Thyroid gland (tissue), 4 donors: Measurements from ENCODE around the gene SEMA7A.

Experiments used
- POLR2A ChIP-seq, 2 donors: fragments of 450-650 bp; IDR thresholded peaks; one replicate each; pipeline ENCODE4 v1.6.1; 2017; ENCODE audit warnings: antibody characterized with exemption in 2 of 2, mild to moderate bottlenecking in 2 of 2, moderate library complexity in 1 of 2
- TF ChIP-seq, protein P1 (sequence below), 6 experiments: fragments of 200-600 bp in 3 of 6; fragments of 450-650 bp in 3 of 6; sonication (generic) in 3 of 6; IDR thresholded peaks; one replicate each; pipeline ENCODE4 v1.5.1; 2016 to 2019; ENCODE audit warnings: antibody characterized with exemption in 6 of 6, mild to moderate bottlenecking in 2 of 6, inconsistent platforms in 1 of 6, moderate library complexity in 1 of 6

DNA sequence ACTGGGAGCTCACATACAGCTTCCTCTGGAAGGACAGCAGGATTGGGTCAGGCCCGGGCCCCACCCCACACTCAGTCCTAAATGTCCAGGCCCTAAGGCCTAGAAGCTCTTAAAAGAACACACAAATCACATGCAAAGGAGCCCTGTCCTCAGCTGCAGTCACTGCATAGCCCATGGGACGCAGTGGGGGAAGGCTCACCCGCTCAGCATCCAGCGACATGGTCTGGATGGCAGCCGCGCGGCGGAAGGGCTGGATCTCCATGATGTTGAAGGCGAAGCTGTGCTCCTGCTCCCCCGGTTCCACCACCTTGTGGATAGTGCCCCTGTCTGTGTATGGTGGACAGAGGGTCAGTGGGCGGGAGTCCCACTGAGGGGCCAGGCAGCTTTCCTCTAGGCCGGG lies 22.1 kb downstream of the SEMA7A start:
- TF ChIP-seq, protein P1, sequence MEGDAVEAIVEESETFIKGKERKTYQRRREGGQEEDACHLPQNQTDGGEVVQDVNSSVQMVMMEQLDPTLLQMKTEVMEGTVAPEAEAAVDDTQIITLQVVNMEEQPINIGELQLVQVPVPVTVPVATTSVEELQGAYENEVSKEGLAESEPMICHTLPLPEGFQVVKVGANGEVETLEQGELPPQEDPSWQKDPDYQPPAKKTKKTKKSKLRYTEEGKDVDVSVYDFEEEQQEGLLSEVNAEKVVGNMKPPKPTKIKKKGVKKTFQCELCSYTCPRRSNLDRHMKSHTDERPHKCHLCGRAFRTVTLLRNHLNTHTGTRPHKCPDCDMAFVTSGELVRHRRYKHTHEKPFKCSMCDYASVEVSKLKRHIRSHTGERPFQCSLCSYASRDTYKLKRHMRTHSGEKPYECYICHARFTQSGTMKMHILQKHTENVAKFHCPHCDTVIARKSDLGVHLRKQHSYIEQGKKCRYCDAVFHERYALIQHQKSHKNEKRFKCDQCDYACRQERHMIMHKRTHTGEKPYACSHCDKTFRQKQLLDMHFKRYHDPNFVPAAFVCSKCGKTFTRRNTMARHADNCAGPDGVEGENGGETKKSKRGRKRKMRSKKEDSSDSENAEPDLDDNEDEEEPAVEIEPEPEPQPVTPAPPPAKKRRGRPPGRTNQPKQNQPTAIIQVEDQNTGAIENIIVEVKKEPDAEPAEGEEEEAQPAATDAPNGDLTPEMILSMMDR (IDR thresholded peaks at IDR 0.05): no peak
- no peak for TF ChIP-seq POLR2A (IDR thresholded peaks at IDR 0.05)
